GM10266 (cell line): Measurements from ENCODE around the gene APOBEC3H.

ENCODE experiments used
- DNase-seq: peaks from one replicate; pipeline ENCODE4 v3.0.0; 2012; ENCODE audit errors: extremely low spot score
- CTCF ChIP-seq: IDR thresholded peaks from 2 replicates; pipeline ENCODE4 v1.5.1; 2012; ENCODE audit warnings: mild to moderate bottlenecking, low read depth; ENCODE audit not compliant: control insufficient read depth, insufficient read depth; ENCODE audit errors: missing control alignments

APOBEC3H gene

GRCh38 chr22:39153220-39153717, 56.2 kb downstream of the APOBEC3H start:
- DNase-seq: no peak
- TF ChIP-seq CTCF: no peak
